ENCODE results near the gene IDH3A.

DNA sequence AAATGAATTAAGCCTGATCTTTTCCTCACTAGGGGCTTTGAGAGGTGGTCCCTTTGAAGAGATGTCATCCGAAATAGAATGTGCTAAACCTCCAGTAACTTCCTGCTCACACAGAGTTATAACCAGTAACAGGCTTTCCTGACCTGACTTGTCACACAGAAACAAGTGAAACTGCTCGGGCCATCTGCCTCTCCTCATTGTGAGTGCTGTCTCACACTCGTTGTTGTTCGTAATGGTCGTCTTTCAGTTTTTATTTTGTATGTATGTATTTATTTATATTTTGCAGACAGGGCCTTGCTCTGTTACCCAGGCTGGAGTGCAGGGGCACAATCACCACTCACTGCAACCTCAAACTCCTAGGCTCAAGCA is 61.2 kb downstream of the IDH3A start:
- TF ChIP-seq CTCF (IDR thresholded peaks at IDR 0.05) (no peak), ZFX (IDR thresholded peaks at IDR 0.05; ENCODE audit: borderline replicate concordance) (no peak)
